ENCODE results near the gene FHAD1. TPM values are rescaled to one million over a fixed set of nuclear protein-coding genes. Genes with fewer than 3 reads are reported as not detected.

Gene FHAD1
- total RNA-seq, 1 donor = 0.72 TPM

DNA sequence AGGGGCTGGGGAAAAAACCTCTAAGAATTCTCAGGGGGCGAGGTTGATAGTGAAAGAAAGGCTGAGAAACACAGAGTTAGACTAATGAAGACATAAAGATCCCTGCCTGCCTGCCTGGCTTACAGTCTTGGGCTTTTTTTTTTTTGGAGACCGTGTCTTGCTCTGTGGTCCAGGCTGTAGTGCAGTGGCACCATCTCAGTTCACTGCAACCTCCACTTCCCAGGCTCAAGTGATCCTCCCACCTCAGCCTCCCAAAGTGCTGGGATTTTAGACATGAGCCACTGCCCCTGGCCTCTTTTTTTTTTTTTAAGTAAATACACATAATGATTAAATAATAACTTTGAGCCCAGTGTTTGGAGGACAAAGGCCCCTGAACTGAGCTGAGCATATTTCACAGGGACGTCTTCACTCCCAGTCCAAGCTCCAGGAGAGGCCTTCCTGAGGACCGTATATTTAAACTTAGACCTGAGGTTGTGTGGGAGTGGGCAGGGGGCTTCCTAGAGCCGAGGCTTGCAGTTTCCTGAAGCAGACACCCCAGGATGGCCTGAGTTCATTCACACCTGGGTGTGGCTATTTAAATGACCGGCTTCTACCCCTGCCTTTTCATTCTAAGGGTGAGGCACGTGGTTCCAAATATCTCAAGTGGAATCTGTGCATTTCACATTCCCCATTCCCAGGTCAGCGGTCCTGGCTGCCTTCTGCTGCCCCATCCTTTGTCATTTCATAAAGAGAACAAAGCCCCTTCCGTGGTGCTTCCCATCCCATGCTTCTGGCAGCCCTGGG lies 146.6 kb downstream of the FHAD1 start:
- TF ChIP-seq, protein P1, sequence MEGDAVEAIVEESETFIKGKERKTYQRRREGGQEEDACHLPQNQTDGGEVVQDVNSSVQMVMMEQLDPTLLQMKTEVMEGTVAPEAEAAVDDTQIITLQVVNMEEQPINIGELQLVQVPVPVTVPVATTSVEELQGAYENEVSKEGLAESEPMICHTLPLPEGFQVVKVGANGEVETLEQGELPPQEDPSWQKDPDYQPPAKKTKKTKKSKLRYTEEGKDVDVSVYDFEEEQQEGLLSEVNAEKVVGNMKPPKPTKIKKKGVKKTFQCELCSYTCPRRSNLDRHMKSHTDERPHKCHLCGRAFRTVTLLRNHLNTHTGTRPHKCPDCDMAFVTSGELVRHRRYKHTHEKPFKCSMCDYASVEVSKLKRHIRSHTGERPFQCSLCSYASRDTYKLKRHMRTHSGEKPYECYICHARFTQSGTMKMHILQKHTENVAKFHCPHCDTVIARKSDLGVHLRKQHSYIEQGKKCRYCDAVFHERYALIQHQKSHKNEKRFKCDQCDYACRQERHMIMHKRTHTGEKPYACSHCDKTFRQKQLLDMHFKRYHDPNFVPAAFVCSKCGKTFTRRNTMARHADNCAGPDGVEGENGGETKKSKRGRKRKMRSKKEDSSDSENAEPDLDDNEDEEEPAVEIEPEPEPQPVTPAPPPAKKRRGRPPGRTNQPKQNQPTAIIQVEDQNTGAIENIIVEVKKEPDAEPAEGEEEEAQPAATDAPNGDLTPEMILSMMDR (IDR thresholded peaks at IDR 0.05; ENCODE audit: extremely low read depth, low read depth, low read length) = no peak
- no peak overlapping the region for H3K4me2 ChIP-seq (ENCODE audit: insufficient read depth, low read length)

DNA sequence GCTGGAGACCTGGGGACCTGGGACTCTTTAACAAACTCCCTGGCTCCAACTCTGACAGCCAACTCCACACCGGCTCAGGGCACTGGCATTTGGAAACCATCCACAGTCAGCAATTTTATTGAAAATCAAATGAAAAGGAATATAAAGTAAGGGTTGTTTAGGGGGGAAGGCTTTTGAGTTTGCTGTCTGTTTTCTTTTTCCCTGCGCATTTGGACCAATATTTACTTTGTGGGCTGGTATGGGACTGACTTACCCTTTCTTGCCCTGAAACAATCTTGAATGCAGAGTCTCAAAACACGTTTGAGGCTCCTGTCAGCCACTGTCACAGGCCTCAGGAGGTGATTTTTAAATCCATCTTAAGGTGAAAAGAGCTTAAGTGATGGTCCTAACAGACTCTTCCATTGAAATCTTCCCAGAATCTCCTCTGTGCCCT lies 147.3 kb downstream of the FHAD1 start:
- no peak overlapping the region for H2AFZ ChIP-seq (ENCODE audit: low read length)
- no peaks in the 10 kb centered on the region for H3K79me2 ChIP-seq (ENCODE audit: insufficient read depth, low read length)
- DNase-seq (ENCODE audit: insufficient read length, low spot score, missing footprints) = no peak
- H3K27me3 ChIP-seq (ENCODE audit: insufficient read depth, low read length) = no peaks in the 10 kb centered on the region
- H3K4me1 ChIP-seq (ENCODE audit: insufficient read depth, low read length) = no peaks in the 10 kb centered on the region
- H3K4me2 ChIP-seq (ENCODE audit: insufficient read depth, low read length) = no peak overlapping the region
- no peaks in the 10 kb centered on the region for H4K20me1 ChIP-seq (ENCODE audit: insufficient read depth, low read length)
- TF ChIP-seq, protein P1 (IDR thresholded peaks at IDR 0.05; ENCODE audit: extremely low read depth, low read depth, low read length) = no peak
- H3K36me3 ChIP-seq (ENCODE audit: insufficient read depth, low read length) = no peaks in the 10 kb centered on the region
- no peak overlapping the region for H3K4me3 ChIP-seq (ENCODE audit: insufficient read depth, low read length)
- no peak overlapping the region for H3K27ac ChIP-seq (ENCODE audit: low read depth, low read length)
- H3K9me3 ChIP-seq (ENCODE audit: low read depth, low read length) = no peaks in the 10 kb centered on the region

More for the DNA sequence above, 146.6 kb downstream of the FHAD1 start:
- Histone ChIP-seq H2AFZ (ENCODE audit: low read length) (no peak overlapping the region), H3K36me3 (ENCODE audit: insufficient read depth, low read length) (no peaks in the 10 kb centered on the region), H4K20me1 (ENCODE audit: insufficient read depth, low read length) (no peaks in the 10 kb centered on the region), H3K27me3 (ENCODE audit: insufficient read depth, low read length) (no peaks in the 10 kb centered on the region), H3K79me2 (ENCODE audit: insufficient read depth, low read length) (no peaks in the 10 kb centered on the region), H3K4me3 (ENCODE audit: insufficient read depth, low read length) (no peak overlapping the region), H3K27ac (ENCODE audit: low read depth, low read length) (no peak overlapping the region), H3K4me1 (ENCODE audit: insufficient read depth, low read length) (no peaks in the 10 kb centered on the region), H3K9me3 (ENCODE audit: low read depth, low read length) (no peaks in the 10 kb centered on the region)
- DNase-seq (ENCODE audit: insufficient read length, low spot score, missing footprints) = no peak

DNA sequence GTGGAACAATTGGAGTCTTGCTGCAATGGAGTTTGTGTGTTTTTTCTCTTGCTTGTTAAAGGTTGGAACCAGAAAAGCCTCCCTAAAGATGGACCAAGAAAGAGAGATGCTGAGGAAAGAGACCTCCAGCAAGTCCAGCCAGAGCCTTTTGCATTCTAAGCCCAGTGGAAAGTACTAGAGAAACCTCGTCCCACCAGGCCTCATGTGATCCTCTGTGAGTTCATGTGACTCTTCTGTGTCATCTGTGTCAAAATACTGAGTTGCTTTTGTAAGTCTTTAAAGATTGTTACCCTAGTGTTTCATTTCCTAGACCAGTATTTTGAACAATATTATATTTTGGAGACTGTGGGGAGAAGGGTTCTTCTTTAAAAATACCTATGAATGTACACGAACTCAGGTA lies 150.2 kb downstream of the FHAD1 start:
- Histone ChIP-seq H3K9me3 (ENCODE audit: low read depth, low read length) (peaks cover 5% of the 10 kb centered on the region), H3K4me1 (ENCODE audit: insufficient read depth, low read length) (no peaks in the 10 kb centered on the region), H4K20me1 (ENCODE audit: insufficient read depth, low read length) (no peaks in the 10 kb centered on the region), H3K79me2 (ENCODE audit: insufficient read depth, low read length) (no peaks in the 10 kb centered on the region), H3K4me2 (ENCODE audit: insufficient read depth, low read length) (no peak overlapping the region), H3K27ac (ENCODE audit: low read depth, low read length) (no peak overlapping the region), H3K36me3 (ENCODE audit: insufficient read depth, low read length) (no peaks in the 10 kb centered on the region), H3K27me3 (ENCODE audit: insufficient read depth, low read length) (no peaks in the 10 kb centered on the region), H2AFZ (ENCODE audit: low read length) (no peak overlapping the region), H3K4me3 (ENCODE audit: insufficient read depth, low read length) (no peak overlapping the region)
- no peak for DNase-seq (ENCODE audit: insufficient read length, low spot score, missing footprints)
- TF ChIP-seq, protein P1 (IDR thresholded peaks at IDR 0.05; ENCODE audit: extremely low read depth, low read depth, low read length) = no peak

DNA sequence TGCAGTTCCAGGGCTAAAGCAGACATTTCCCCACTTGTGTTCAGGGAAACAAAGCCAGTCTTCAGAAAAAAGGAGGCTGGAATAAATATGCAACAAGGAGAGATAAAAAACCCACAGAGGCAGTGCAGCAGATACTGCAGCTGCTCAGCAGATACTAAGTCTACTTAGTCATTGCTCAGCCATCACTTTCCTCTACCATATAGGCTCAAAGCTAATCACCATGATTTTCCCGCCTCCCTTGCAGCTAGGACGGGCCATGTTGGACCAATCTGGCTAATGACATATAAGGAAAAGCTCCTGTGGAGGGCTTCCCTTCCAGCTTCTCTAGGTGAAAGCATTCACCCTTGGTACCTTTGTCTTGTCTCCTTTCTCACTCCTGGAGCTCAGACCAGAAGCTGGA lies 152.7 kb downstream of the FHAD1 start:
- H3K4me1 ChIP-seq (ENCODE audit: insufficient read depth, low read length) = no peaks in the 10 kb centered on the region
- no peaks in the 10 kb centered on the region for H3K36me3 ChIP-seq (ENCODE audit: insufficient read depth, low read length)
- H2AFZ ChIP-seq (ENCODE audit: low read length) = no peak overlapping the region
- H3K27ac ChIP-seq (ENCODE audit: low read depth, low read length) = no peak overlapping the region
- no peak overlapping the region for H3K4me3 ChIP-seq (ENCODE audit: insufficient read depth, low read length)
- TF ChIP-seq, protein P1 (IDR thresholded peaks at IDR 0.05; ENCODE audit: extremely low read depth, low read depth, low read length) = no peak
- DNase-seq (ENCODE audit: insufficient read length, low spot score, missing footprints) = no peak
- H4K20me1 ChIP-seq (ENCODE audit: insufficient read depth, low read length) = no peaks in the 10 kb centered on the region
- H3K4me2 ChIP-seq (ENCODE audit: insufficient read depth, low read length) = no peak overlapping the region
- H3K79me2 ChIP-seq (ENCODE audit: insufficient read depth, low read length) = no peaks in the 10 kb centered on the region
- no peaks in the 10 kb centered on the region for H3K27me3 ChIP-seq (ENCODE audit: insufficient read depth, low read length)
- peaks cover 5% of the 10 kb centered on the region for H3K9me3 ChIP-seq (ENCODE audit: low read depth, low read length)

Measured in osteoblast (primary cell).